GM23338 (cell line): ENCODE results near the gene FAM163A. TPM values are rescaled to one million over a fixed set of nuclear protein-coding genes. Genes with fewer than 3 reads are reported as not detected.

Source experiments
- ATAC-seq: fragments of 200-7000 bp; cut with Tn5 transposase; 3 replicates; pipeline ENCODE4 v1.9.1; 2020
- DNase-seq: peaks from one replicate; pipeline ENCODE4 v3.0.0-alpha.2; 2015; ENCODE audit warnings: low spot score
- H2AFZ ChIP-seq: fragments of 200-600 bp; sonication (generic); 2 replicates; pipeline ENCODE4 v1.8.0; 2016; ENCODE audit warnings: antibody characterized with exemption, mild to moderate bottlenecking, moderate library complexity
- H3F3A ChIP-seq: fragments of 200-600 bp; sonication (generic); replicated peaks from 2 replicates; pipeline ENCODE4 v1.8.0; 2017; ENCODE audit warnings: antibody characterized with exemption, mixed run types, low read depth
- H3K27ac ChIP-seq: fragments of 200-600 bp; sonication (generic); 2 replicates; pipeline ENCODE4 v1.6.1; 2016; ENCODE audit warnings: low read depth
- H3K27me3 ChIP-seq: fragments of 200-600 bp; sonication (generic); 2 replicates; pipeline ENCODE4 v1.8.0; 2016; ENCODE audit warnings: mild to moderate bottlenecking, mixed run types, moderate library complexity; ENCODE audit not compliant: insufficient read depth
- H3K36me3 ChIP-seq: fragments of 200-600 bp; sonication (generic); 2 replicates; pipeline ENCODE4 v1.8.0; 2016; ENCODE audit warnings: mild to moderate bottlenecking; ENCODE audit not compliant: insufficient read depth
- H3K4me1 ChIP-seq: fragments of 200-600 bp; sonication (generic); 2 replicates; pipeline ENCODE4 v1.8.0; 2016; ENCODE audit warnings: mild to moderate bottlenecking, moderate library complexity; ENCODE audit not compliant: insufficient read depth
- H3K4me2 ChIP-seq: fragments of 200-600 bp; sonication (generic); 2 replicates; pipeline ENCODE4 v1.7.1; 2017; ENCODE audit warnings: mixed run types
- H3K4me3 ChIP-seq: fragments of 200-600 bp; sonication (generic); 2 replicates; pipeline ENCODE4 v1.6.1; 2016; ENCODE audit warnings: mixed run types
- H3K79me2 ChIP-seq: fragments of 200-600 bp; sonication (generic); replicated peaks from 2 replicates; pipeline ENCODE4 v1.8.0; 2017; ENCODE audit warnings: mild to moderate bottlenecking; ENCODE audit not compliant: insufficient read depth
- H3K9me2 ChIP-seq: fragments of 200-600 bp; sonication (generic); 2 replicates; pipeline ENCODE4 v1.8.0; 2017; ENCODE audit not compliant: insufficient read depth
- H4K20me1 ChIP-seq: fragments of 200-600 bp; sonication (generic); replicated peaks from 2 replicates; pipeline ENCODE4 v1.8.0; 2017; ENCODE audit warnings: mild to moderate bottlenecking; ENCODE audit not compliant: insufficient read depth
- H3K27ac Mint-ChIP-seq: 2 replicates; pipeline ENCODE4 v1.8.0; 2020; ENCODE audit warnings: inconsistent platforms, mild to moderate bottlenecking, moderate library complexity, mixed read lengths
- H3K27me3 Mint-ChIP-seq: 3 replicates; pipeline ENCODE4 v1.8.0; 2022; ENCODE audit warnings: low read depth, mild to moderate bottlenecking, moderate library complexity, mixed read lengths, inconsistent platforms; ENCODE audit not compliant: insufficient read depth, poor library complexity
- H3K36me3 Mint-ChIP-seq: 3 replicates; pipeline ENCODE4 v1.8.0; 2021; ENCODE audit warnings: low read depth, mild to moderate bottlenecking, inconsistent platforms, moderate library complexity, mixed read lengths
- H3K4me1 Mint-ChIP-seq: 3 replicates; pipeline ENCODE4 v1.8.0; 2020; ENCODE audit warnings: mild to moderate bottlenecking, inconsistent platforms, mixed read lengths
- H3K4me3 Mint-ChIP-seq: 3 replicates; pipeline ENCODE4 v1.8.0; 2021; ENCODE audit warnings: moderate library complexity, mild to moderate bottlenecking, inconsistent platforms, mixed read lengths
- H3K9me3 Mint-ChIP-seq: 3 replicates; pipeline ENCODE4 v1.8.0; 2020; ENCODE audit warnings: moderate library complexity, mild to moderate bottlenecking, inconsistent platforms, mixed read lengths
- STAT1 ChIP-seq: IDR thresholded peaks from one replicate; pipeline ENCODE4 v1.6.1; 2016; ENCODE audit warnings: antibody characterized with exemption; ENCODE audit not compliant: unreplicated experiment
- ZNF114 ChIP-seq: fragments of 250-450 bp; sonication (Bioruptor Pico); IDR thresholded peaks from 2 replicates; pipeline ENCODE4 v1.5.0; 2020; ENCODE audit warnings: mild to moderate bottlenecking, moderate library complexity
- ZNF462 ChIP-seq: fragments of 250-450 bp; sonication (Bioruptor Pico); IDR thresholded peaks from 2 replicates; pipeline ENCODE4 v1.5.0; 2020; ENCODE audit warnings: mild to moderate bottlenecking, moderate library complexity
- polyA plus RNA-seq: library from polyadenylated mRNA; unstranded; fragments of >200 nt; fragmentation: Nextera tagmentation; extraction: Ambion mirVana; gene quantifications from 2 replicates; pipeline ENCODE4 v1.2.1, GENCODE V29; 2016
- total RNA-seq: library from RNA; depleted of rRNA; stranded (reverse); fragments of >200 nt; shearing (Covaris generic); gene quantifications from 2 replicates; pipeline ENCODE4 v1.2.3, GENCODE V29; 2014

The FAM163A gene
- total and polyA plus RNA-seq, 2 experiments from 2014 or later: not detected

- H3K27me3 ChIP-seq: no peaks in the 10 kb centered on the region
- Mint-ChIP-seq H3K27ac (no peak overlapping the region), H3K27me3 (peaks cover 12% of the 10 kb centered on the region), H3K9me3 (no peaks in the 10 kb centered on the region), H3K36me3 (no peaks in the 10 kb centered on the region), H3K4me1 (no peaks in the 10 kb centered on the region; the same call in 2 of the 3 replicates), H3K4me3 (no peak overlapping the region)
- DNase-seq: no peak
- H3K4me1 ChIP-seq: no peaks in the 10 kb centered on the region
- H3K36me3 ChIP-seq: no peaks in the 10 kb centered on the region
- no peak overlapping the region for H2AFZ ChIP-seq
- H3K27ac ChIP-seq: no peak overlapping the region
- ATAC-seq: no peak
- H3K9me2 ChIP-seq: no peaks in the 10 kb centered on the region
- H3K4me3 ChIP-seq: no peak overlapping the region
- no peaks in the 10 kb centered on the region for H3F3A ChIP-seq
- no peaks in the 10 kb centered on the region for H4K20me1 ChIP-seq
- H3K4me2 ChIP-seq: no peak overlapping the region
- TF ChIP-seq ZNF462 (CRISPR knock-in tag) (no peak), STAT1 (no peak)
- H3K79me2 ChIP-seq: no peaks in the 10 kb centered on the region
Observed at GRCh38 chr1:179777731-179778130, 34.6 kb downstream of the FAM163A start.

GRCh38 chr1:179779645-179780272 is 36.7 kb downstream of the FAM163A start:
- Mint-ChIP-seq H3K27ac (no peak overlapping the region), H3K9me3 (no peaks in the 10 kb centered on the region), H3K4me1 (no peaks in the 10 kb centered on the region; the same call in 2 of the 3 replicates), H3K27me3 (peaks cover 9% of the 10 kb centered on the region), H3K36me3 (no peaks in the 10 kb centered on the region), H3K4me3 (no peak overlapping the region)
- no peak for TF ChIP-seq ZNF114 (CRISPR knock-in tag)
- Histone ChIP-seq H3K36me3 (no peaks in the 10 kb centered on the region), H3K9me2 (no peaks in the 10 kb centered on the region), H2AFZ (no peak overlapping the region), H3K4me1 (no peaks in the 10 kb centered on the region), H3K4me3 (no peak overlapping the region), H3K4me2 (no peak overlapping the region), H4K20me1 (no peaks in the 10 kb centered on the region), H3F3A (no peaks in the 10 kb centered on the region), H3K79me2 (no peaks in the 10 kb centered on the region), H3K27ac (no peak overlapping the region), H3K27me3 (no peaks in the 10 kb centered on the region)
- DNase-seq: no peak
- no peak for ATAC-seq
